A673 (cell line): ENCODE data around the gene MPEG1. TPM values are rescaled to one million over a fixed set of nuclear protein-coding genes. Genes with fewer than 3 reads are reported as not detected.

ENCODE experiments used
- BruUV-seq: library from RNA; stranded (reverse); fragments of 400-500 nt; replicated peaks from 2 replicates; lab custom pipeline; 2021; lab: Mats Ljungman, UMichigan
- CTCF ChIA-PET: fragments of 300-600 bp; sonication (Branson Sonifier 250); formaldehyde crosslinking; loops from one replicate; lab custom pipeline; 2022; ENCODE audit warnings: antibody characterized with exemption; lab: Charles Lee
- POLR2A ChIA-PET: fragments of 300-600 bp; sonication (Branson Sonifier 250); formaldehyde crosslinking; loops from one replicate; lab custom pipeline; 2022; ENCODE audit warnings: antibody characterized with exemption; ENCODE audit not compliant: low non-redundant PET; lab: Charles Lee
- DNase-seq: peaks from one replicate; pipeline ENCODE4 v3.0.0-alpha.2; 2015; ENCODE audit warnings: low spot score
- H3K27ac ChIP-seq: fragments of 200-600 bp; sonication (generic); 2 replicates; pipeline ENCODE4 v1.5.1; 2016; ENCODE audit warnings: mixed run types, low read depth, mild to moderate bottlenecking, mixed read lengths, antibody characterized with exemption, low read length; ENCODE audit not compliant: poor library complexity, severe bottlenecking
- H3K27me3 ChIP-seq: fragments of 200-600 bp; sonication (generic); replicated peaks from 2 replicates; pipeline ENCODE4 v1.6.1; 2017; ENCODE audit warnings: mixed run types, low read depth, mild to moderate bottlenecking, mixed read lengths, antibody characterized with exemption, low read length; ENCODE audit not compliant: insufficient read depth, poor library complexity
- H3K36me3 ChIP-seq: fragments of 200-600 bp; sonication (generic); 2 replicates; pipeline ENCODE4 v1.6.1; 2016; ENCODE audit warnings: mixed run types, mild to moderate bottlenecking, mixed read lengths, antibody characterized with exemption, low read length; ENCODE audit not compliant: insufficient read depth, poor library complexity, severe bottlenecking
- H3K4me1 ChIP-seq: fragments of 200-600 bp; sonication (generic); 2 replicates; pipeline ENCODE4 v1.6.1; 2017; ENCODE audit warnings: mixed run types, mild to moderate bottlenecking, mixed read lengths, antibody characterized with exemption, low read length; ENCODE audit not compliant: insufficient read depth, poor library complexity, severe bottlenecking
- H3K4me3 ChIP-seq: fragments of 200-600 bp; sonication (generic); 2 replicates; pipeline ENCODE4 v1.5.1; 2016; ENCODE audit warnings: low read depth, mixed run types, mild to moderate bottlenecking, mixed read lengths, low read length; ENCODE audit not compliant: poor library complexity, severe bottlenecking
- H3K9me3 ChIP-seq: fragments of 200-600 bp; sonication (generic); 2 replicates; pipeline ENCODE4 v1.6.1; 2016; ENCODE audit warnings: mixed run types, low read depth, mild to moderate bottlenecking, mixed read lengths, antibody characterized with exemption, low read length; ENCODE audit not compliant: poor library complexity, severe bottlenecking
- EZH2 ChIP-seq: fragments of 200-600 bp; sonication (generic); IDR thresholded peaks from 2 replicates; pipeline ENCODE4 v1.6.1; 2017; ENCODE audit warnings: borderline replicate concordance, low read depth, mild to moderate bottlenecking, mixed read lengths, antibody characterized with exemption, low read length; ENCODE audit not compliant: poor library complexity, severe bottlenecking
- intact Hi-C: fragments of 100-400 bp; cut with micrococcal nuclease; formaldehyde crosslinking; loops from one replicate; pipeline ENCODE4 v1.10.0; 2022; ENCODE audit not compliant: unreplicated experiment
- total RNA-seq: library from RNA; stranded (reverse); gene quantifications from 2 replicates; pipeline ENCODE4 v1.2.3, GENCODE V29; 2021
- TF ChIP-seq, protein P1 (sequence below): fragments of 300-800, 200-600 bp; sonication (generic); conservative IDR thresholded peaks from 2 replicates; pipeline ENCODE4 v1.5.1; 2017; ENCODE audit warnings: low read depth, mild to moderate bottlenecking, antibody characterized with exemption, low read length, moderate library complexity, mixed read lengths

The MPEG1 gene
- total RNA-seq, 1 experiment from 2014 or later: not detected

DNA sequence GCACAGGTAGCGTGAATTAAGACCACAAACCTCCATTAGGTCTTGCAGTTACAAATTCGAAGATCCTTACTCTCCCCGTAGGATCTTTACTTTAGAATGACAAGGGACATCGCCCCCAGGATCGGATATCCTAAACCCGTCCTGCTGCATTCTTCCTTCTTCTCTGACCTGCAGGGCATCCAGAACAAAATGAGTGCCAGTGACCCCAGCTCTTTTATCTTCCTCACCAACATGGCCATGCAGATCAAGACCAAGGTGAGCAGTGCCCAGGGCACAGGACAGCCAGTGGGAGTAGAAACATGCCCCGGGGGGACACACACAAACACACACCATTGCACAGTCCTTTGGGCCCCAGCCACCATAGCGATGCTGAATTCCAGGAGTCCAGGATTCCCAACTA lies 42.6 kb upstream of the MPEG1 start:
- no TSS peak for BruUV-seq
- H3K4me1 ChIP-seq: no peaks in the 10 kb centered on the region
- no peak overlapping the region for H3K27ac ChIP-seq
- no peak overlapping the region for H3K4me3 ChIP-seq
- DNase-seq: no peak
- intact Hi-C loops: no loop called here
- TF ChIP-seq, protein P1, sequence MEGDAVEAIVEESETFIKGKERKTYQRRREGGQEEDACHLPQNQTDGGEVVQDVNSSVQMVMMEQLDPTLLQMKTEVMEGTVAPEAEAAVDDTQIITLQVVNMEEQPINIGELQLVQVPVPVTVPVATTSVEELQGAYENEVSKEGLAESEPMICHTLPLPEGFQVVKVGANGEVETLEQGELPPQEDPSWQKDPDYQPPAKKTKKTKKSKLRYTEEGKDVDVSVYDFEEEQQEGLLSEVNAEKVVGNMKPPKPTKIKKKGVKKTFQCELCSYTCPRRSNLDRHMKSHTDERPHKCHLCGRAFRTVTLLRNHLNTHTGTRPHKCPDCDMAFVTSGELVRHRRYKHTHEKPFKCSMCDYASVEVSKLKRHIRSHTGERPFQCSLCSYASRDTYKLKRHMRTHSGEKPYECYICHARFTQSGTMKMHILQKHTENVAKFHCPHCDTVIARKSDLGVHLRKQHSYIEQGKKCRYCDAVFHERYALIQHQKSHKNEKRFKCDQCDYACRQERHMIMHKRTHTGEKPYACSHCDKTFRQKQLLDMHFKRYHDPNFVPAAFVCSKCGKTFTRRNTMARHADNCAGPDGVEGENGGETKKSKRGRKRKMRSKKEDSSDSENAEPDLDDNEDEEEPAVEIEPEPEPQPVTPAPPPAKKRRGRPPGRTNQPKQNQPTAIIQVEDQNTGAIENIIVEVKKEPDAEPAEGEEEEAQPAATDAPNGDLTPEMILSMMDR: no peak
- TF ChIP-seq EZH2: no peak
- ChIA-PET POLR2A (no interaction called here), CTCF (no interaction called here)
- no peaks in the 10 kb centered on the region for H3K9me3 ChIP-seq
- H3K36me3 ChIP-seq: no peaks in the 10 kb centered on the region
- no peaks in the 10 kb centered on the region for H3K27me3 ChIP-seq

DNA sequence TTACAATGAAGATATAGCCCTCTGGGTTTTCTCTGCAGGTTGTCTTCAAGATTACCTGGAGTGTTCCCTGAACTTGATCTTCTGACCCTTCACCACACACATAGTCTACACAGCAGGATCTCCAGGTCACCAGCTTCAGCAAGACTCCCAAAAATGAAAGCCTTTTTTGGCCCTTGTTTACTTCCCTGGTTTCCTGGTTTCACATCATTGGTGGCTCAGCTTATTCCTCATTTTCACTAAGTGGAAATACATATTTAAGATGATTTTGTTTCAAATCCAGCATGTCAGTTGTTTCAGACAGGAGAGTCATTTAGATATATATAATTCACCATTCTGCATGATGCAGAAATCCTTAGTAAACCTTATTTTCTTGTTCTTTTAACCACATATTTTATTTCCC lies 41.6 kb upstream of the MPEG1 start:
- Histone ChIP-seq H3K9me3 (no peaks in the 10 kb centered on the region), H3K4me1 (no peaks in the 10 kb centered on the region), H3K4me3 (no peak overlapping the region), H3K27me3 (no peaks in the 10 kb centered on the region), H3K36me3 (no peaks in the 10 kb centered on the region), H3K27ac (no peak overlapping the region)
- POLR2A ChIA-PET: no interaction called here
- intact Hi-C loops: no loop called here
- CTCF ChIA-PET: no interaction called here
- BruUV-seq: no TSS peak
- no peak for DNase-seq
- TF ChIP-seq EZH2: no peak
- TF ChIP-seq, protein P1: no peak

GRCh38 chr11:59253001-59253400 lies 40.3 kb upstream of the MPEG1 start:
- CTCF ChIA-PET: no interaction called here
- no TSS peak for BruUV-seq
- POLR2A ChIA-PET: no interaction called here
- no peaks in the 10 kb centered on the region for H3K9me3 ChIP-seq
- no peak overlapping the region for H3K27ac ChIP-seq
- intact Hi-C loops: no loop called here
- H3K4me1 ChIP-seq: no peaks in the 10 kb centered on the region
- H3K27me3 ChIP-seq: no peaks in the 10 kb centered on the region
- H3K4me3 ChIP-seq: no peak overlapping the region
- TF ChIP-seq EZH2: no peak
- TF ChIP-seq, protein P1: no peak
- DNase-seq: no peak
- H3K36me3 ChIP-seq: no peaks in the 10 kb centered on the region
